Ovary (tissue), 3 donors: Measurements from ENCODE around the gene SNURF.

Experiments used
- CTCF ChIP-seq, 3 donors: fragments of 450-650 bp in 2 of 3; fragments of 200-600 bp in 1 of 3; IDR thresholded peaks; one replicate each; pipeline versions ENCODE4 v1.5.1 to v1.8.0; 2016 to 2022; ENCODE audit warnings: antibody characterized with exemption in 3 of 3, mild to moderate bottlenecking in 1 of 3
- EP300 ChIP-seq: sonication (generic); formaldehyde crosslinking; IDR thresholded peaks from one replicate; pipeline ENCODE4 v1.6.1; 2017; ENCODE audit warnings: antibody characterized with exemption
- POLR2A ChIP-seq: fragments of 450-650 bp; IDR thresholded peaks from one replicate; pipeline ENCODE4 v1.6.1; 2017; ENCODE audit warnings: antibody characterized with exemption, mild to moderate bottlenecking, moderate library complexity
- donor health status: DM: no; HTN: no; CAD: no.

- TF ChIP-seq POLR2A, result no peak
- no peak for TF ChIP-seq CTCF (IDR thresholded peaks at IDR 0.05)
- TF ChIP-seq EP300, result no peak
Observed at GRCh38 chr15:24933716-24934115, 21.1 kb upstream of the SNURF start.
